Measurements from ENCODE around the gene PPP2R5D. TPM values are rescaled to one million over a fixed set of nuclear protein-coding genes. Genes with fewer than 3 reads are reported as not detected.
"Not testable (repeated sequence)": the region's sequence is repeated elsewhere in the genome, so short reads cannot be mapped to it uniquely, and the experiment has no call there.

PPP2R5D gene
- total RNA-seq, 2 experiments from 2014 or later: 50.3 to 52.1 TPM

DNA sequence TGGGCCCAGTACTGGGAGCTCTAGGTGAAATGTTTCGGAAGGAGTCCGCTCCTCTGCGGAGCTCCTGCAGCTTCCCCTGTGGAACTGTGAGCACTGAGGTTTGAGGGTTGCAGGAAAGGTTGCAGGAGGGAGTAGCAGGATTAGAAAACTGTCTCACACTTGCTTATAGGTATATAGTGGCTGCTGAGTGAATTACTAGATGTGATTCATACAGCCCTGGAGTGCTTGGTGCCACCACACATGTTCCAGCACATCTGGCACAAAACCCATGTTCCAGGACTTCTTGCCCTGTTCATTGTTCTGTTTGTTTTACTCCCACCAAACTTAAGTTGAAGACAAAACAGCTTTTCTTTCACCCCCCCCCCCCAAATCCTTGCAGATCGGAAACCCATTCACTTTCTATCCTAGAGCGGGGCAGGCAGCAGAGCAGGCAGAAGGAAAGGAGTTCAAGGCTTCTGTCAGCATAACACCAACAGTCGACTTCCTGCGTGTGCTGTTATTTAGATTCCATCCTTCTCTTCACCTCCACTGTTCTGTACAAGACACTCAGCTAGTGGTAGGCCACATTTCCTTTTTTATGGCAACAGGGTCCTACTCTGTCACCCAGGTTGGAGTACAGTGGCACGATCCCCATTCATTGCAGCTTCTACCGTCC lies 4.7 kb upstream of the PPP2R5D start:
- ChIA-PET POLR2A (interaction anchor here (0.5 to 1.9 kb wide), 7 partner anchors 8 to 79 kb away, joined by 3 to 14 read pairs (median 5); partner anchors contain the start of genes CNPY3, CUL7, KLC4 and KLHDC3), CTCF (interaction anchor here (1.3 kb wide), 1 partner anchor 164 kb away, joined by 4 read pairs; no protein-coding TSS in a partner anchor)

DNA sequence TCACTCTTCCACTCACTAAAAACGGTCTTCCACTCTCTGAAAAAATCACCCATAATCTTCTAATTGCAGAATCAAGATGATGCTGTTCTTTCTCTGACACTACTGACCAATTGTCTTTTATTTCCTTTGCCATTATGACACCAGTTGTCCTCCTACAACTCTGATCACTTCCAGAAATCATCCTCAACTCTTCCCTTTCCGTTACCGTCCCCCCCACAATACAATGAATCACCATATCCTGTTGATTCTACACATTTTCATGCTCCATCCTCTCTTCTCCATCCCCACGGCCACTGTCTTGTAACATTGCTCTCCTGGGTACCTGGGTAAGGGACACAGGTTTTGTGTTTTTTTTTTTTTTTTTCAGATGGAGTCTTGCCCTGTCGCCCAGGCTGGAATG lies 2.5 kb upstream of the PPP2R5D start:
- ChIA-PET POLR2A (interaction anchor here (0.7 kb wide), 1 partner anchor 22 kb away, joined by 3 read pairs; no protein-coding TSS in a partner anchor), CTCF (interaction anchor here (0.6 to 0.7 kb wide), 2 partner anchors 51 to 325 kb away, joined by 4 to 6 read pairs; no protein-coding TSS in a partner anchor)

DNA sequence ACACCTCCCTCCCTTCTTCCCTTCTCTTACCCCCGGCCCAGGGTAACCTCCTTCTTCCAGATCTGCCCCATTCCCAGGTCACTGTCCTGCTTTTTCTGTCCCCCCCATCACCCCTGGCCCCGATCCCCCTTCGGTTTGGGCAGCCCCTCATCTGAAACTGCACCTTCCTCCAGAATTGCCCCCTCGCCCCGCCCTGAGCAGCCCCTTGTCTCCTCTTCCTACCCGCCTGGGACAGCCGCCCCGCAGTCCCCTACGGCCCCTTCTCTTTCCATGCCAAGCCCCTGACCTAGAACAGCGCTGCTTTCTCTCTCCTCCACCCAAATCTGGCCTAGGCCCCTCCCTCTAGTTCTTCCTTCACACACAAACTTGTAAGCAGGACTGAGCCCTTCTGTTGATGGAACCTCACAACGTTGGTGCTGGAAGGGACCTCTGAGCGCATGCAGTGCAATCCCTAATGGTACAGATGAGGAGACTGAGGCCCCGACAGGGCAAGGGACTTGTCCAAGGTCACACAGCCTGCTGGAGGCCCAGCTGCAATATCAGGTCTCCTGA lies 630 bp downstream of the PPP2R5D start:
- ChIA-PET POLR2A (interaction anchor here (1.0 to 2.3 kb wide), 4 partner anchors 10 to 94 kb away, joined by 3 to 14 read pairs (median 8); partner anchors contain the start of genes CNPY3, KLHDC3 and MEA1), CTCF (interaction anchor here (1.4 kb wide), 1 partner anchor 70 kb away, joined by 3 read pairs; no protein-coding TSS in a partner anchor)

DNA sequence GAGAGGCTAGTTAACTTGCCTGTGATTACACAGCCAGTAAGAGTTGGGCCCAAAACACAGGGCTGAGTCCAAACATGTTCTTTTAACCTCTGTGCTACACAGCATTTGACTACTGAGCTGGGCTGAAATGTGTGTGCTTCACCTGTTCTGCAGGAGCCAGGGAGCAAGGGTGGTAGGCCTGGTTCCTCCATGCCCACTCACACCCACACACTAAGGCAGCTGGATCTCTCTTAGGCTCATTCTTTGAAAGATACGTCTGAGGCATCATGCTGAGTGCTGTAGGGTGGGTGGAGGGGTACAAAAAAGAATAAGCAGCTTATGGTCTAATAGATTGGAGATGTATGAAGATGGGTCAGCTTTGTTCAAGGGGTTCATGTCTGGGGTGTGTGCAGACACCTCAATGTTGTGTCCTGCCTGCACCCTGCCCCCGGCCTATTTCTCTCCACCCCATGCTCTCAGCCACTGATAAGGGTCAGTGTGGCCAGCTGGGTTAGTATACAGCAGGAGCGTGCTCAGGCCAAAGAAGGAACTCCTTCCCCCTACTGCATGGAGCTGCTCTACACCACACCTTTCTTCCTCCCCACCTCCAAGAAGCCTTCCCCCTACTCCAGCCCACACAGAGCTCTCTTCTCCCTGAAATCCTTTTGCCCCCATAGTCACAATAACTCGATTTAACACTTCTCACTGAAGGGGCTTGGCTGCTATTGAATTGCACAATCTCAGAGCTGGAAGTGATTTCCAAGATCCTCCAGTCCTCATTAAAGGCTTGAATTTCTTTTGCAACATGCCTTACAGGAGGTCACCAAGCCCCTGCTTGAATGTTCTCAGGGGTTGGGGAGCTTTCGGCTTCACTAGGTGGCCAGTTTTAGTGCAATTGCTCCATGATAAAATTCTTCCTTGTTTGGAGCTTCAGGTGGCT lies 3.4 kb downstream of the PPP2R5D start:
- ChIA-PET CTCF (interaction anchor here (1.5 kb wide), 1 partner anchor 242 kb away, joined by 5 read pairs; the partner anchor contains the start of gene DNPH1), POLR2A (interaction anchor here (1.1 kb wide), 1 partner anchor 8 kb away, joined by 3 read pairs; the partner anchor contains the start of gene PEX6)

DNA sequence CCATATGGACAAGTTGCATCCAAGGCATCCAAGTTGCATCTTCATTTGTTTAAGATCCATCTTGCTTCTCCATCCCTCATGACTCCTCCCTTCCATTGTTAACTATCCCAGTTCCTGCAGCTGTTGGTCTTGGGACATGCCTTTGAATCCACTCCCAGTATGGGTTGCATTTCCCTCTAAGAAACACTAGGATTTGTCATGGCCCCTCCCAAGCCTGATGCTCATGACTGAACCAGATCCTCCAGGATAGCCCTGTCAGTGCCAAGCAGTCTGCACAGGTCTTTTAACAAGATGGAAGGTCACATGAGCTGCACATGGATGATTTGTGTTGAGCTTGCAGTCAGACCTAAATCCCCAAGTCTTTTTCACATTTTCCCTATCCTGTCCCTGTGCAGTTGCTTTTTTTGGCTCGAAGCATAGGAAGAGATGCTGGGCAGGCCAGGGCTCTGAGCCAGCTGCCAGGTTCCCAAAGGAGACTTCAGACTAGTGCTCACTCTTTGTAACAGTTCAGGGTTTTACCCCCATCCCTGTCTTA lies 4.2 kb downstream of the PPP2R5D start:
- ChIA-PET CTCF (interaction anchor here (1.5 kb wide), 1 partner anchor 241 kb away, joined by 5 read pairs; the partner anchor contains the start of gene DNPH1), POLR2A (no interaction called here)

DNA sequence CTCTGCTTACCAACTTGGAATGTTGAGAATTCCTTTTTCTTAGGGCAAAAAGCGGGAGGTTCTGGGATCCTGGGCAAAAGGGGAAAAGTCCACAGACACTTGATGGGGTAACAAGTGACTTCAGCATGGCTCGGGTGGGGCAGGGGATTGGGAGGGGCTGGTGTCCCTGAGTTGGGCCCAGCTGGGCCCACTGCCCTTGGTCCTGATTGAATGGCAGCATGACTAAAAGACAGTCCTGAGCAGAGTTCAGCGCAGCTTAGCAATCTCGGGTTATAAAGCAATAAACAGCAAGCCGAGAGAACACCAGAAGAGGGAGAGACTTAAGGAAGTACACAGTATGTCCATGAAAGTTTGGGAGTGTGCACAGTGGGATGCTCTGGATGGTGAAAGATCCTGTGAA lies 5.6 kb downstream of the PPP2R5D start:
- POLR2A ChIA-PET: interaction anchor here (1.3 kb wide), 1 partner anchor 17 kb away, joined by 4 read pairs; no protein-coding TSS in a partner anchor
- CTCF ChIA-PET: no interaction called here

DNA sequence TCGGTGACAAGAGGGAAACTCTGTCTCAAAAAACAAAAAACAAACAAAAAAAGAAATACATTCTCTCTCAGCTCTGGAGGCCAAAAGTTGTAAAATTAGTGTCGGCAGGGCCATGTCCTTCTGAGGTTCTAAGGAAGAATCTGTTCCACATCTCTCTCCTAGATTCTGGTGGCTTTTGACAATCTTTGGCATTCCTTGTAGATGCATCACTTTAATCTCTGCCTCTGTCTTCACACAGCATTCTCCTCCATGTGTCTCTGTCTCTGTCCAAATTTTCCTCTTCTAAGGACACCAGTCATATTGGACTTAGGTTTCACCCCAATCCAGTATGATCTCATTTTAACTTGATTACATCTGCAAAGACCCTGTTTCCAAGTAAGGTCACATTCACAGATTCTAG lies 9.1 kb downstream of the PPP2R5D start:
- POLR2A ChIA-PET: interaction anchor here (0.6 kb wide), 1 partner anchor 171 kb away, joined by 8 read pairs; no protein-coding TSS in a partner anchor
- CTCF ChIA-PET: no interaction called here

DNA sequence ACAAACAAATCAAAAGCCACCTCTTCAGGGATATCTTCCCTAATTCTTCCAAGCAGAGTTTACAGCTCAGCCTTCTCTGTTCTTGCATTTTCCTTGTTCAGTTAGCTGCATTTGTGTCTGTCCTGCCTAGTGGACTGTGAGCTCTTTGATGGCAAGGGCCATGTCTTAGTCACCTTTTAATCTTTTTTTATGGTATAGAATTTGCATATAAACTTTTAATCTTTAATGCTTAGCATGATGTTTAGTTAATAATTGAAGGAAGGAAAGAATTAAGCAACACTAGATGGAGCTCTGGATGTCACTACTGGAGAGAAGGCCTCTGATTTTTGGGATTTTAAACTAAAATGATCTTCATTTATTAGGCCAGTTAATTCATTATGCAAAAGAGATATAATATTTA lies 12.1 kb downstream of the PPP2R5D start:
- ChIA-PET CTCF (no interaction called here), POLR2A (no interaction called here)

DNA sequence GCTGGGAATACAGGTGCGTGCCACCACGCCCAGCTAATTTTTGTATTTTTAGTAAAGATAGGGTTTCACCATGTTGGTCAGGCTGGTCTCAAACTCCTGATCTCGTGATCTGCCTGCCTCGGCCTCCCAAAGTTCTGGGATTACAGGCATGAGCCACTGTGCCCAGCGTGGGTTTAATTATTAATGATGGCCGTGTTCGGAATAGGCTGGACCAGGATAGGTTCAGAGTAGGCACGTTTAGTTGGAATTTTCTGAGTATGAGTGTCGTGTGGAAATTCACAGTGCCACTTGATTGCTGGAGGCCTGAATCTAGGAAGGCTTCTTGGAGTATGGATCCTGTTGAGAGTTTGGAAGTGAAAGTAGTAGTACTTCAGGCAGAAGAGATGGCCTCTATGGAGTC lies 13.8 kb downstream of the PPP2R5D start:
- CTCF ChIA-PET, POLR2A ChIA-PET: not testable (repeated sequence)

DNA sequence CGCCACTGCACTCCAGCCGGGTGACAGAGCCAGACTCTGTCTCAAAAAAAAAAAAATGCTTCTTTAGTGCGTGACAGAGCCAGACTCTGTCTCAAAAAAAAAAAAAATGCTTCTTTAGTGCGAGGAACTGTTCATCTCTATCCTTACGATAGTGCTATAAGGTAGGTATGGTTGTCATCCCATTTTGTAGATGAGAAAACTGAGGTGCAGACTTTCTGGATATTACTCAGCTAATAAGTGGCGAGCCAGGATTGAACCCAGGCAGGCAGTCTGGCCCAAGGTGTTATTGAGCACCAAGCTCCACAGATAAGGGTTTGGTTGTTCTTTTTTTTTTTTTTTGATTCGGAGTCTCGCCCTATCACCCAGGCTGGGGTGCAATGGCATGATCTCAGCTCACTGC lies 17.5 kb downstream of the PPP2R5D start:
- CTCF ChIA-PET: interaction anchor here (0.8 kb wide), 1 partner anchor 57 kb away, joined by 3 read pairs; the partner anchor contains the start of genes KLC4 and MRPL2
- POLR2A ChIA-PET: no interaction called here

DNA sequence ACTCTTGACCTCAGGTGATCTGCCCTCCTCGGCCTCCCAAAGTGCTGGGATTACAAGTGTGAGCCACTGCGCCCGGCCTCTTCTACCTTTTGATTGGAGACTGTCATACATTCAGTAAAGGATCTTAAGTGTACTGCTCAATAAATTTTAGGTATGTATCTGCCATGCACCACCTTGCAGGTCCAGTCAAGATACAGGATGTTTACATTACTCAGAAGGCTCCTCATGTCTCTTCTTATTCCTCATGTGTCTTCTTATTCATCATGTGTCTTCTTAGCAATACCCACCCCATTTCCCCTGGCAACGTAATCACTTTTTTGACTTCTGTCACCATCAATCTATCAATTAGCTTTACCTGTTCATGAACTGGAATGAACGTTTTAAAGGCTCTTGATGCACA lies 21.5 kb downstream of the PPP2R5D start:
- CTCF ChIA-PET: no interaction called here
- POLR2A ChIA-PET: interaction anchor here (1.3 kb wide), 1 partner anchor 23 kb away, joined by 3 read pairs; no protein-coding TSS in a partner anchor

DNA sequence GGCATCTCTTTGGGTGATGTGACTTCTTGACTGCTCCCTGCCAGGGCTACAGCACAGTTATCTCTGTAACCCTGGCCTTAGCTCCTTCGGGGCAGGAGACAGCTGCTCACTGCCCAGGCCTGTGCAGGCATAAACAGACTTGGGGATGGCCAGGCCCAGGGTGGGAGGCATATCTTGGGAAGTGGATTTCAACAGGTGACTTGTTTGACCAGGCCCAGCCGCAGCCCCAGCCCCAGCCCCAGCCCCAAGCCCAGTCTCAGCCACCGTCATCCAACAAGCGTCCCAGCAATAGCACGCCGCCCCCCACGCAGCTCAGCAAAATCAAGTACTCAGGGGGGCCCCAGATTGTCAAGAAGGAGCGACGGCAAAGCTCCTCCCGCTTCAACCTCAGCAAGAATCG lies 21.9 kb downstream of the PPP2R5D start:
- POLR2A ChIA-PET: interaction anchor here (1.3 kb wide), 1 partner anchor 23 kb away, joined by 3 read pairs; no protein-coding TSS in a partner anchor

DNA sequence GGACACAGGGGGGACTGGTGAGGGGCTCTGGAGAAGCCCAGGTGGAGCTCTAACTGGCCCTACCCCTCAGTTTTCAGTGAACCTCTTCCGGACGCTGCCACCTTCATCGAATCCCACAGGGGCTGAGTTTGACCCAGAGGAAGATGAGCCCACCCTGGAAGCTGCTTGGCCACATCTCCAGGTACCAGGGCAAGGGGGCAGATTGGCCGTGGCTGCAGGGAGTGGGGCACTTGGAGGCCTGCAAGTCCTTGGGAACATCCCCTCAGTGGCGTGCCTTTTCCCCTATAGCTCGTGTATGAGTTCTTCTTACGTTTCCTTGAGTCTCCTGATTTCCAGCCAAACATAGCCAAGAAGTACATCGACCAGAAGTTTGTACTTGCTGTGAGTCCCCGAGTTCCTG lies 22.8 kb downstream of the PPP2R5D start:
- POLR2A ChIA-PET: interaction anchor here (0.8 kb wide), 1 partner anchor 17 kb away, joined by 4 read pairs; no protein-coding TSS in a partner anchor
- CTCF ChIA-PET: no interaction called here

More for the DNA sequence above, 21.9 kb downstream of the PPP2R5D start:
- CTCF ChIA-PET: no interaction called here

DNA sequence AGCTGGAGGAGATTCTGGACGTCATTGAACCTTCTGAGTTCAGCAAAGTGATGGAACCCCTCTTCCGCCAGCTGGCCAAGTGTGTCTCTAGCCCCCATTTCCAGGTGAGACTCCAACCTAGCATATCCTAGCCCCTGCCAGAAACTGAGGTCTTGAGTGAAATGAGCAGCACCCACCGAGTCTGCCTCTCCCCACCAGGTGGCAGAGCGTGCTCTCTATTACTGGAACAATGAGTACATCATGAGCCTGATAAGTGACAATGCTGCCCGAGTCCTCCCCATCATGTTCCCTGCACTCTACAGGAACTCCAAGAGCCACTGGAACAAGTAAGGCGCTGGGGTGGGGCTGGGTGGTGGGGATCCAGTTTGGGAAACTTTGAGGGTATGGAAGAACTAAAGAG lies 24.8 kb downstream of the PPP2R5D start:
- ChIA-PET POLR2A (no interaction called here), CTCF (interaction anchor here (1.0 kb wide), 1 partner anchor 17 kb away, joined by 4 read pairs; no protein-coding TSS in a partner anchor)

DNA sequence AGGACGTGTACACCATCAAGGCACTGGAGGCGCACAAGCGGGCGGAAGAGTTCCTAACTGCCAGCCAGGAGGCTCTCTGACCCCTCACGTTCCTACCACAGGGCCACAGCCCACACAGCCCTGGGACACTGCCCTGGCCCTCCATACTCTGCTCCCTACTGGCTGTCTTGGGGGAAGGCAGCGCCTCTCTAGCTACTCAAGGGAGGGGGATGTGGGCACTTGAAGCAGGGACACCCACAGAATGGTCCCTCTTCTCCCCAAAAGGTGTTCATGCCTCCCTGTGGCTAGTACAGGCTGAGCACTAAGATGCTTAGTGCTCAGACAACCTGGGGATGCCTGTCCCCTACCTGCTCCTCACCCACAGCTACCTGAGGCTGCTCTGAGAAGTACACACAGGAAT lies 26.8 kb downstream of the PPP2R5D start:
- POLR2A ChIA-PET: no interaction called here
- CTCF ChIA-PET: interaction anchor here (1.5 kb wide), 1 partner anchor 133 kb away, joined by 5 read pairs; no protein-coding TSS in a partner anchor

DNA sequence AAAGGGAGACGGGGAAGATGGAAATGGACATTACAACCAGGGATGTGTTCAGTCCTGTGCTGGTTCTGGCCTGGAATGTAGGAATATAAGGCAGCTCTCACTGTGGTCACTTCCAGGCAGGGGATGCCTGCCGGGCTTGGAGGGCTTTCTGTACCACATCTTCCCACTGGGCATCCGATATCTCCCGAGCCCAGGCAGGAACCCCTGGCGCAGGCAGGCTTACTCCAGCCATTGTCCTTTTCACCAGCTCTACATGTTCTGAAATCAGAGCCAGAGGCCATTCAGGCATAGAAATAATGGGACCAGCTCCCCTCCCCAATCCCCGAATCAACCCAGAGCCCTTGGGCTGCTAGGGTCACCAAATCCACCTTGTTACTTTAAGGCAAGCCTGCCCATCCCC lies 28.0 kb downstream of the PPP2R5D start:
- POLR2A ChIA-PET: interaction anchor here (0.5 to 4.1 kb wide), 5 partner anchors 9 to 42 kb away, joined by 3 to 13 read pairs (median 8); partner anchors contain the start of genes PEX6 and PPP2R5D
- CTCF ChIA-PET: no interaction called here

DNA sequence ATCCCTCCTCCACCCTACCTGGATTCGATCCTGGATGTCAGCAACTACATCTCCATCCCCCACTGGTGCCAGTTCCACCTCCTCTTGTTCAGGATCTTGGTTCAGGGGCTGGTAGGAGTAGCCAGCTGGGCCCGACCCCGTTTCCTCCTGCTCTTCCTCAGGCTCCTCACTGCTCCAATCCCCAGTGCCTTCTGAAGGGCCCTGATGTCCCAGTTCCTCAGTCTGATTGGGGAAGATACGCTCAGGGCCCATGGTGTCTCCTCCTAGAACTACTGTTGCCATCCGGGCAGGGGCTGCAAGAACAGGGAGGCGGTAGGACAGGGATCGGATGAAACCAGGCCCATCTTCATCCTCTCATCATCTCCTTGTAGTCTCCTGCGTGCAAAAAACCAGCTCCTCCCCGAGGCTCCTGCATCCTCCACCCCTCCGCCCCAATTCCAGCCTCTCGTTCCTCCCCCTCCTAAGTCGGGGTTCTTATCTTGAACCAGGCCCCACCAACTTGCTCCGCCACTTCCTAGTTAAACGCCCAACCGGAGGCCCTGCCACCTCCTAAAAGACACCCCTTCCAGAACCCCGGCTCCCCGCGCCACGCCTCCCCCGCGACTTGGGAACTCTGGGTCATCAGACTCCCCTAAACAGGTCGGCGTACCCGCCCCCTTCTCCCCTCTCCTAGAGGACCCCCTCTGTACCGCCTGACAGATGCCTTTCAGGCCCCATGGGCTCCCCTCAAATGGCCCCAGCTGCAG lies 28.9 kb downstream of the PPP2R5D start:
- ChIA-PET POLR2A (interaction anchor here (0.5 to 4.1 kb wide), 12 partner anchors 9 to 200 kb away, joined by 3 to 13 read pairs (median 4); partner anchors contain the start of genes CNPY3, CUL7, MRPL2 and PEX6), CTCF (interaction anchor here (0.6 to 1.7 kb wide), 3 partner anchors 19 to 130 kb away, joined by 3 to 6 read pairs (median 5); no protein-coding TSS in a partner anchor)
